IMR-90 (cell line): ENCODE results near the gene MIEN1. TPM values are rescaled to one million over a fixed set of nuclear protein-coding genes. Genes with fewer than 3 reads are reported as not detected.

Experiments used
- ATAC-seq: fragments of 200-7000 bp; cut with Tn5 transposase; 2 replicates; pipeline ENCODE4 v1.9.1; 2020; ENCODE audit warnings: low read depth, mild to moderate bottlenecking, moderate library complexity
- BruUV-seq: library from RNA; stranded (reverse); fragments of 400-500 nt; replicated peaks from 2 replicates; lab custom pipeline; 2021; lab: Mats Ljungman, UMichigan
- CTCF ChIA-PET: fragments of 300-600 bp; formaldehyde crosslinking; extraction: SDS; loops from one replicate; lab custom pipeline; 2021; ENCODE audit warnings: antibody characterized with exemption; lab: Yijun Ruan, JAX
- POLR2A ChIA-PET: fragments of 300-600 bp; sonication (Branson Sonifier 250); formaldehyde crosslinking; loops from one replicate; lab custom pipeline; 2022; ENCODE audit warnings: antibody characterized with exemption; ENCODE audit not compliant: unreplicated experiment; lab: Charles Lee
- DNase-seq: peaks from one replicate; pipeline ENCODE4 v3.0.0; 2013
- H2AFZ ChIP-seq: replicated peaks from 2 replicates; pipeline ENCODE3; 2013; ENCODE audit warnings: low read length, mild to moderate bottlenecking; ENCODE audit not compliant: poor library complexity
- H2AK5ac ChIP-seq: 2 replicates; pipeline ENCODE4 v1.6.1; 2013; ENCODE audit warnings: low read depth, low read length, inconsistent platforms
- H2AK9ac ChIP-seq: replicated peaks from 2 replicates; pipeline ENCODE3; 2013; ENCODE audit warnings: mild to moderate bottlenecking, low read depth, low read length, moderate library complexity; ENCODE audit not compliant: poor library complexity
- H2BK120ac ChIP-seq: 2 replicates; pipeline ENCODE4 v1.6.1; 2013; ENCODE audit warnings: low read depth, low read length, inconsistent platforms
- H2BK15ac ChIP-seq: 3 replicates; pipeline ENCODE4 v1.6.1; 2013; ENCODE audit warnings: low read depth, low read length, inconsistent platforms
- H2BK20ac ChIP-seq: 2 replicates; pipeline ENCODE4 v1.6.1; 2013; ENCODE audit warnings: low read depth, mild to moderate bottlenecking, inconsistent platforms, low read length, moderate library complexity
- H2BK5ac ChIP-seq: 2 replicates; pipeline ENCODE4 v1.6.1; 2013; ENCODE audit warnings: mild to moderate bottlenecking, low read depth, low read length, inconsistent platforms; ENCODE audit not compliant: poor library complexity, severe bottlenecking
- H3K14ac ChIP-seq: replicated peaks from 2 replicates; pipeline ENCODE4 v1.6.1; 2013; ENCODE audit warnings: low read depth, low read length, inconsistent platforms
- H3K18ac ChIP-seq: 2 replicates; pipeline ENCODE4 v1.6.1; 2013; ENCODE audit warnings: low read depth, low read length, control low read depth
- H3K23ac ChIP-seq: 2 replicates; pipeline ENCODE4 v1.6.1; 2013; ENCODE audit warnings: low read depth, low read length, inconsistent platforms
- H3K27ac ChIP-seq: 2 replicates; pipeline ENCODE4 v1.5.1; 2013; ENCODE audit warnings: mild to moderate bottlenecking, control low read depth, low read length; ENCODE audit not compliant: insufficient read depth
- H3K27me3 ChIP-seq: 2 replicates; pipeline ENCODE4 v1.6.1; 2013; ENCODE audit warnings: low read length; ENCODE audit not compliant: control insufficient read depth, insufficient read depth
- H3K36me3 ChIP-seq: 2 replicates; pipeline ENCODE4 v1.6.1; 2013; ENCODE audit warnings: low read length, mixed read lengths; ENCODE audit not compliant: control insufficient read depth, insufficient read depth
- H3K4ac ChIP-seq: 2 replicates; pipeline ENCODE4 v1.6.1; 2013; ENCODE audit warnings: low read depth, low read length, inconsistent platforms
- H3K4me1 ChIP-seq: 2 replicates; pipeline ENCODE4 v1.6.1; 2013; ENCODE audit warnings: low read length, mixed read lengths; ENCODE audit not compliant: control insufficient read depth, insufficient read depth
- H3K4me2 ChIP-seq: 2 replicates; pipeline ENCODE4 v1.6.1; 2013; ENCODE audit warnings: low read depth, mild to moderate bottlenecking, control low read depth, low read length, moderate library complexity
- H3K4me3 ChIP-seq: 2 replicates; pipeline ENCODE4 v1.5.1; 2013; ENCODE audit warnings: low read depth, mild to moderate bottlenecking, control low read depth, low read length, moderate library complexity; ENCODE audit not compliant: insufficient read depth
- H3K56ac ChIP-seq: 2 replicates; pipeline ENCODE4 v1.6.1; 2013; ENCODE audit warnings: low read length, inconsistent platforms; ENCODE audit not compliant: insufficient read depth; ENCODE audit errors: extremely low read depth
- H3K79me1 ChIP-seq, 2 experiments: 2 replicates each; pipeline ENCODE4 v1.6.1; 2013; ENCODE audit warnings: low read length in 2 of 2, inconsistent platforms in 1 of 2, low read depth in 1 of 2
- H3K9ac ChIP-seq: 2 replicates; pipeline ENCODE4 v1.6.1; 2013; ENCODE audit warnings: low read depth, low read length, control low read depth
- H3K9me1 ChIP-seq: 2 replicates; pipeline ENCODE4 v1.6.1; 2013; ENCODE audit warnings: low read length, inconsistent platforms; ENCODE audit not compliant: insufficient read depth
- H3K9me3 ChIP-seq: 2 replicates; pipeline ENCODE4 v1.6.1; 2013; ENCODE audit warnings: low read length; ENCODE audit not compliant: control insufficient read depth, insufficient read depth
- H4K20me1 ChIP-seq: 2 replicates; pipeline ENCODE4 v1.6.1; 2013; ENCODE audit warnings: low read length, inconsistent platforms; ENCODE audit not compliant: insufficient read depth
- H4K5ac ChIP-seq: 2 replicates; pipeline ENCODE4 v1.6.1; 2013; ENCODE audit warnings: mild to moderate bottlenecking, low read depth, low read length, control low read depth
- H4K8ac ChIP-seq, 2 experiments: 2 replicates each; pipeline ENCODE4 v1.6.1; 2013; ENCODE audit warnings: low read depth in 2 of 2, low read length in 2 of 2, control low read depth in 1 of 2, inconsistent platforms in 1 of 2
- H4K91ac ChIP-seq: 2 replicates; pipeline ENCODE4 v1.6.1; 2013; ENCODE audit warnings: low read depth, low read length, inconsistent platforms; ENCODE audit not compliant: insufficient read depth
- CEBPB ChIP-seq: IDR thresholded peaks from 2 replicates; pipeline ENCODE4 v1.6.1; 2012; ENCODE audit warnings: low read depth, low read length, improper control_type of control experiment
- ELK1 ChIP-seq: fragments of 150-350 bp; IDR thresholded peaks from 2 replicates; pipeline ENCODE4 v1.6.1; 2016; ENCODE audit warnings: low read depth, mild to moderate bottlenecking, low read length, moderate library complexity, borderline replicate concordance
- MAZ ChIP-seq: IDR thresholded peaks from 2 replicates; pipeline ENCODE4 v1.6.1; 2012; ENCODE audit warnings: low read depth, mild to moderate bottlenecking, low read length, improper control_type of control experiment, moderate library complexity, borderline replicate concordance
- RFX5 ChIP-seq: IDR thresholded peaks from 2 replicates; pipeline ENCODE4 v1.8.0; 2012; ENCODE audit warnings: low read depth, mild to moderate bottlenecking, low read length, moderate library complexity
- SMC3 ChIP-seq: fragments of 150-350 bp; IDR thresholded peaks from 2 replicates; pipeline ENCODE4 v1.6.1; 2016; ENCODE audit warnings: low read depth, mild to moderate bottlenecking, antibody characterized with exemption, low read length, moderate library complexity
- WGBS, 2 experiments: methylation state at CpG; one replicate each; pipeline versions ENCODE4 v1.1.5 to v1.1.7; 2013; ENCODE audit warnings: missing lambda C conversion rate in 2 of 2; ENCODE audit not compliant: insufficient read length in 1 of 2; ENCODE audit errors: extremely low coverage in 2 of 2; 5-methylcytosine and 5-hydroxymethylcytosine counted together
- dilution Hi-C: fragments of 300-500 bp; cut with HindIII; formaldehyde crosslinking; loops from one replicate; pipeline ENCODE4 v1.14.3; 2018; ENCODE audit warnings: low sequenced_read_pairs; ENCODE audit not compliant: unreplicated experiment
- in situ Hi-C: fragments of 300-500 bp; cut with MboI; formaldehyde crosslinking; loops from 3 replicates; pipeline ENCODE4 v1.14.3; 2019; ENCODE audit warnings: low sequenced_read_pairs, inconsistent platforms, mixed read lengths
- intact Hi-C: fragments of 100-400 bp; cut with micrococcal nuclease; formaldehyde crosslinking; loops from 2 replicates; pipeline ENCODE4 v1.10.0; 2022
- polyA plus RNA-seq, 3 experiments: library from polyadenylated mRNA; depleted of rRNA; stranded (reverse); fragments of >200 nt; gene quantifications; 2 replicates each; pipeline ENCODE4 v1.2.3, GENCODE V29; 2012; ENCODE audit warnings: low replicate concordance in 1 of 3
- total RNA-seq: library from RNA; depleted of rRNA; stranded (reverse); fragments of >200 nt; gene quantifications from 2 replicates; pipeline ENCODE4 v1.2.3, GENCODE V29; 2012
- TF ChIP-seq, protein P1 (sequence below): conservative IDR thresholded peaks from 2 replicates; pipeline ENCODE4 v1.5.1; 2012; ENCODE audit warnings: mild to moderate bottlenecking, low read depth, low read length, improper control_type of control experiment

Gene MIEN1
- total and polyA plus RNA-seq, 2 of the 4 experiments (the other 2 are of a cell fraction) = 20.3 to 75.6 TPM

DNA sequence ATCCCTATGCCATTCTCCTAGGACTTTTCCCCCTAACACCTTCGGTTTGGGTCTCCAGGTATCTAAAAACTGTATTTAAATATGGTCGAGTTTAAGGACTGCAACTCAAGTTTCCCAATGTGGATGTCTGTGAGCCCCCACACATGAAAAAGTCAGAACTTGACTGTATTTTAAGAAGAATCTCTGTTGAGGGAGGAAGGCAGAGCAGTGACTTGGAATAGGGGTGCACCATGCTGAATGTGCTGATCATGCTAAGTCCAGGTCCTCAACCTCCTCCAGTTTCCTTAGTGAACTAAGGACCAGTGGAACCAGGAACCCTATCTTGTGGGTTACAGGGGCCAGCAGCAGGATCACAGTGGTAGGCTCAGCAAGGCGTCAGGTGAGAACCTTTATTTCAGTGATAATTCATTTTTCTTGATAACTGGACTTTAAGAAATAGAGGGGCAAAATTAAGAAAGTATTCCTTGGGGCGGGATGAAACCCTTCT lies 26.9 kb upstream of the MIEN1 start:
- no peak overlapping the region for H3K14ac ChIP-seq
- no peaks in the 10 kb centered on the region for H4K20me1 ChIP-seq
- H4K8ac ChIP-seq = no peak overlapping the region
- no peak overlapping the region for H2AK9ac ChIP-seq
- no peak overlapping the region for H3K18ac ChIP-seq
- H4K5ac ChIP-seq = no peak overlapping the region
- no peak overlapping the region for H3K4ac ChIP-seq
- intact Hi-C loops (no loop called here), dilution Hi-C loops (no loop called here), in situ Hi-C loops (no loop called here)
- no peak overlapping the region for H2AK5ac ChIP-seq
- no peaks in the 10 kb centered on the region for H3K36me3 ChIP-seq
- no peak for TF ChIP-seq CEBPB
- no peak for TF ChIP-seq ELK1
- TF ChIP-seq MAZ = no peak
- no peak for TF ChIP-seq RFX5
- no peak for TF ChIP-seq SMC3
- TF ChIP-seq, protein P1, sequence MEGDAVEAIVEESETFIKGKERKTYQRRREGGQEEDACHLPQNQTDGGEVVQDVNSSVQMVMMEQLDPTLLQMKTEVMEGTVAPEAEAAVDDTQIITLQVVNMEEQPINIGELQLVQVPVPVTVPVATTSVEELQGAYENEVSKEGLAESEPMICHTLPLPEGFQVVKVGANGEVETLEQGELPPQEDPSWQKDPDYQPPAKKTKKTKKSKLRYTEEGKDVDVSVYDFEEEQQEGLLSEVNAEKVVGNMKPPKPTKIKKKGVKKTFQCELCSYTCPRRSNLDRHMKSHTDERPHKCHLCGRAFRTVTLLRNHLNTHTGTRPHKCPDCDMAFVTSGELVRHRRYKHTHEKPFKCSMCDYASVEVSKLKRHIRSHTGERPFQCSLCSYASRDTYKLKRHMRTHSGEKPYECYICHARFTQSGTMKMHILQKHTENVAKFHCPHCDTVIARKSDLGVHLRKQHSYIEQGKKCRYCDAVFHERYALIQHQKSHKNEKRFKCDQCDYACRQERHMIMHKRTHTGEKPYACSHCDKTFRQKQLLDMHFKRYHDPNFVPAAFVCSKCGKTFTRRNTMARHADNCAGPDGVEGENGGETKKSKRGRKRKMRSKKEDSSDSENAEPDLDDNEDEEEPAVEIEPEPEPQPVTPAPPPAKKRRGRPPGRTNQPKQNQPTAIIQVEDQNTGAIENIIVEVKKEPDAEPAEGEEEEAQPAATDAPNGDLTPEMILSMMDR = no peak
- no peak overlapping the region for H2BK5ac ChIP-seq
- H3K79me1 ChIP-seq = no peaks in the 10 kb centered on the region; a peak in 1 of 4 replicates
- ChIA-PET CTCF (no interaction called here), POLR2A (no interaction called here)
- no peak overlapping the region for H3K56ac ChIP-seq
- H3K9me1 ChIP-seq = no peaks in the 10 kb centered on the region; the same call in 1 of the 2 replicates
- H2AFZ ChIP-seq = no peak overlapping the region
- H3K4me1 ChIP-seq = peaks cover 4% of the 10 kb centered on the region
- H2BK120ac ChIP-seq = no peak overlapping the region
- no peak overlapping the region for H2BK20ac ChIP-seq
- no peak overlapping the region for H3K9ac ChIP-seq
- no peak overlapping the region for H3K23ac ChIP-seq
- no TSS peak for BruUV-seq
- no peak overlapping the region for H2BK15ac ChIP-seq
- H3K9me3 ChIP-seq = no peaks in the 10 kb centered on the region
- H3K4me2 ChIP-seq = no peak overlapping the region
- H4K91ac ChIP-seq = no peak overlapping the region
- H3K4me3 ChIP-seq = no peak overlapping the region
- ATAC-seq (no peak), DNase-seq (no peak)
- WGBS, 2 experiments = no CpG with 5 or more reads among the region's 4 CpGs
- H3K27ac ChIP-seq = no peak overlapping the region
- peaks cover 24% of the 10 kb centered on the region for H3K27me3 ChIP-seq
